H9 (cell line): ENCODE measurements around the gene TEK. TPM values are rescaled to one million over a fixed set of nuclear protein-coding genes. Genes with fewer than 3 reads are reported as not detected.

Experiments used
- DNase-seq: peaks from one replicate; pipeline ENCODE4 v3.0.0-alpha.2; 2017
- H2AFZ ChIP-seq: one replicate; pipeline ENCODE4 v1.6.1; 2013; ENCODE audit warnings: mild to moderate bottlenecking, low read length, control low read depth, moderate library complexity
- H2AK5ac ChIP-seq: 2 replicates; pipeline ENCODE4 v1.6.1; 2013; ENCODE audit warnings: low read length, control low read depth, mixed read lengths; ENCODE audit not compliant: insufficient read length
- H2BK120ac ChIP-seq: one replicate; pipeline ENCODE4 v1.6.1; 2013; ENCODE audit warnings: low read depth, mild to moderate bottlenecking, low read length, control low read depth, inconsistent platforms; ENCODE audit not compliant: poor library complexity, severe bottlenecking
- H2BK12ac ChIP-seq: 2 replicates; pipeline ENCODE4 v1.6.1; 2013; ENCODE audit warnings: low read length, control low read depth, mixed read lengths, low read depth; ENCODE audit not compliant: insufficient read length
- H2BK15ac ChIP-seq: 2 replicates; pipeline ENCODE4 v1.6.1; 2013; ENCODE audit warnings: low read depth, low read length, control low read depth
- H2BK20ac ChIP-seq: one replicate; pipeline ENCODE4 v1.6.1; 2013; ENCODE audit warnings: low read depth, mild to moderate bottlenecking, low read length, control low read depth, inconsistent platforms; ENCODE audit not compliant: poor library complexity, severe bottlenecking
- H2BK5ac ChIP-seq: 2 replicates; pipeline ENCODE4 v1.6.1; 2013; ENCODE audit warnings: low read length, control low read depth, mixed read lengths; ENCODE audit not compliant: insufficient read length
- H3K14ac ChIP-seq: 2 replicates; pipeline ENCODE4 v1.6.1; 2013; ENCODE audit warnings: low read length, control low read depth; ENCODE audit not compliant: insufficient read depth
- H3K18ac ChIP-seq: 2 replicates; pipeline ENCODE4 v1.6.1; 2013; ENCODE audit warnings: low read depth, mild to moderate bottlenecking, mixed read lengths, low read length, control low read depth; ENCODE audit not compliant: insufficient read length
- H3K23ac ChIP-seq: 2 replicates; pipeline ENCODE4 v1.6.1; 2013; ENCODE audit warnings: low read length, control low read depth, mixed read lengths, low read depth; ENCODE audit not compliant: insufficient read length
- H3K23me2 ChIP-seq: 2 replicates; pipeline ENCODE4 v1.6.1; 2013; ENCODE audit warnings: low read depth, mild to moderate bottlenecking, mixed read lengths, low read length, control low read depth; ENCODE audit not compliant: insufficient read length, poor library complexity, severe bottlenecking
- H3K27ac ChIP-seq: 2 replicates; pipeline ENCODE4 v1.5.1; 2013; ENCODE audit warnings: low read length, control low read depth, mixed read lengths, low read depth; ENCODE audit not compliant: insufficient read length
- H3K27me3 ChIP-seq: 2 replicates; pipeline ENCODE4 v1.6.1; 2013; ENCODE audit warnings: low read length, control low read depth, inconsistent platforms; ENCODE audit not compliant: insufficient read depth
- H3K4ac ChIP-seq: 2 replicates; pipeline ENCODE4 v1.6.1; 2013; ENCODE audit warnings: low read depth, mild to moderate bottlenecking, control low read depth, inconsistent platforms, low read length, moderate library complexity
- H3K4me1 ChIP-seq: 2 replicates; pipeline ENCODE4 v1.6.1; 2013; ENCODE audit warnings: low read length, control low read depth, inconsistent platforms; ENCODE audit not compliant: insufficient read depth
- H3K4me2 ChIP-seq: 2 replicates; pipeline ENCODE4 v1.6.1; 2013; ENCODE audit warnings: low read length, control low read depth, mixed read lengths; ENCODE audit not compliant: insufficient read length, insufficient read depth
- H3K56ac ChIP-seq: 2 replicates; pipeline ENCODE4 v1.6.1; 2013; ENCODE audit warnings: low read depth, mild to moderate bottlenecking, mixed read lengths, low read length, control low read depth; ENCODE audit not compliant: insufficient read length
- H3K79me1 ChIP-seq: 2 replicates; pipeline ENCODE4 v1.6.1; 2013; ENCODE audit warnings: low read depth, mild to moderate bottlenecking, moderate library complexity, low read length, control low read depth, inconsistent platforms; ENCODE audit not compliant: insufficient read depth, poor library complexity, severe bottlenecking
- H3K79me2 ChIP-seq: 2 replicates; pipeline ENCODE4 v1.6.1; 2013; ENCODE audit warnings: low read length, control low read depth, inconsistent platforms; ENCODE audit not compliant: insufficient read depth
- H3K9ac ChIP-seq: 2 replicates; pipeline ENCODE4 v1.6.1; 2013; ENCODE audit warnings: low read length, control low read depth, mixed read lengths; ENCODE audit not compliant: insufficient read length; ENCODE audit errors: extremely low read depth
- H3K9me3 ChIP-seq: one replicate; pipeline ENCODE4 v1.6.1; 2013; ENCODE audit warnings: low read depth, low read length, inconsistent platforms; ENCODE audit not compliant: control insufficient read depth
- H3T11ph ChIP-seq: one replicate; pipeline ENCODE4 v1.6.1; 2013; ENCODE audit warnings: mild to moderate bottlenecking, low read length, control low read depth, inconsistent platforms
- H4K20me1 ChIP-seq: one replicate; pipeline ENCODE4 v1.6.1; 2013; ENCODE audit not compliant: control insufficient read depth, insufficient read length, insufficient read depth
- H4K5ac ChIP-seq: 2 replicates; pipeline ENCODE4 v1.6.1; 2013; ENCODE audit warnings: low read depth, mild to moderate bottlenecking, mixed read lengths, low read length, control low read depth; ENCODE audit not compliant: insufficient read length
- H4K8ac ChIP-seq: replicated peaks from 2 replicates; pipeline ENCODE4 v1.6.1; 2013; ENCODE audit warnings: low read length, control low read depth, mixed read lengths, low read depth; ENCODE audit not compliant: insufficient read length
- H4K91ac ChIP-seq: 2 replicates; pipeline ENCODE4 v1.6.1; 2013; ENCODE audit warnings: low read depth, mild to moderate bottlenecking, moderate library complexity, mixed read lengths, low read length, control low read depth; ENCODE audit not compliant: insufficient read length
- H3K27ac Mint-ChIP-seq, 3 experiments: 2 replicates in 2 of 3; 3 replicates in 1 of 3; pipeline ENCODE4 v1.8.0; 2020 to 2021; ENCODE audit warnings: mixed read lengths in 3 of 3, mild to moderate bottlenecking in 1 of 3, moderate library complexity in 1 of 3
- H3K27me3 Mint-ChIP-seq: 2 replicates; pipeline ENCODE4 v1.8.0; 2021; ENCODE audit warnings: low read depth, mild to moderate bottlenecking, moderate library complexity, mixed read lengths
- H3K36me3 Mint-ChIP-seq, 3 experiments: 2 replicates in 2 of 3; 3 replicates in 1 of 3; pipeline ENCODE4 v1.8.0; 2020 to 2021; ENCODE audit warnings: low read depth in 3 of 3, mixed read lengths in 3 of 3; ENCODE audit not compliant: insufficient read depth in 1 of 3
- H3K4me1 Mint-ChIP-seq, 2 experiments: 2 replicates each; pipeline ENCODE4 v1.8.0; 2020; ENCODE audit warnings: mixed read lengths in 2 of 2
- H3K4me3 Mint-ChIP-seq, 2 experiments: 2 replicates in 1 of 2; 3 replicates in 1 of 2; pipeline ENCODE4 v1.8.0; 2020 to 2021; ENCODE audit warnings: mild to moderate bottlenecking in 2 of 2, mixed read lengths in 2 of 2, moderate library complexity in 1 of 2
- H3K9me3 Mint-ChIP-seq, 2 experiments: 2 replicates in 1 of 2; 3 replicates in 1 of 2; pipeline ENCODE4 v1.8.0; 2020; ENCODE audit warnings: mild to moderate bottlenecking in 2 of 2, mixed read lengths in 2 of 2, moderate library complexity in 1 of 2
- WGBS: extraction: QIAGEN DNeasy Blood & Tissue Kit; methylation state at CpG from one replicate; pipeline ENCODE4 v1.1.7; 2013; ENCODE audit warnings: missing lambda C conversion rate, low lambda C conversion rate, mixed read lengths; ENCODE audit not compliant: insufficient read length; ENCODE audit errors: extremely low coverage; 5-methylcytosine and 5-hydroxymethylcytosine counted together
- total RNA-seq: library from RNA; stranded (reverse); gene quantifications from 2 replicates; pipeline ENCODE4 v1.2.1, GENCODE V29; 2021
- TF ChIP-seq, protein P1 (sequence below): fragments of 200-600 bp; sonication (generic); conservative IDR thresholded peaks from 3 replicates; pipeline ENCODE4 v1.8.0; 2021; ENCODE audit warnings: antibody characterized with exemption, mild to moderate bottlenecking

TEK gene
- total RNA-seq, 1 experiment from 2014 or later, result 1.8 TPM

DNA sequence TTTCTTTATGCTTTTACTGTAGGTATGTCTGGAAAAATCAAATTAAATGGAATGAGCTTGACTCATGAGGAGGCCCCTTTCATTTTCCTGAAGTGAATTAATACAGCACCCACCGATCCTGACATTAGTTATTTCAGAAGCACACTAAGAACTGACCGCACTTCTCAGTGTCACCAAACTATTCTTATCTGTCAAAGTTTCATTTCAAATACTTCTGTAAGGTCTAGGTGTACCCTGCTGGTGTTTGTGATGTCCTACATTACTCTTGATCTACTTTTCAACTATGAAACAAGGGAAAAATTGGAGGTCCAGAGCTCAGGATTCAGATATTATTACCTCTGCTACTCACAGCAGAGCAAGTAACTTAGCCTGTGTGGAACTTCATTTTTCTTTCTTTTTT, 1.8 kb upstream of the TEK start:
- no peak overlapping the region for H3K4me3 Mint-ChIP-seq
- no peak for DNase-seq
- Histone ChIP-seq H3K4me2 (no peak overlapping the region), H4K20me1 (no peaks in the 10 kb centered on the region), H3K56ac (no peak overlapping the region), H3K4me1 (peaks cover 4% of the 10 kb centered on the region; the same call in 1 of the 2 replicates), H3K27me3 (no peaks in the 10 kb centered on the region), H3K27ac (no peak overlapping the region), H3K14ac (no peak overlapping the region), H3K23me2 (no peaks in the 10 kb centered on the region), H3K9me3 (no peaks in the 10 kb centered on the region), H4K8ac (no peak overlapping the region), H4K91ac (no peak overlapping the region), H3K9ac (no peak overlapping the region), H2BK120ac (no peak overlapping the region), H4K5ac (no peak overlapping the region), H2AK5ac (no peak overlapping the region), H2AFZ (no peak overlapping the region), H2BK15ac (no peak overlapping the region), H3K79me1 (no peaks in the 10 kb centered on the region), H3K4ac (no peak overlapping the region), H2BK20ac (no peak overlapping the region), H3K79me2 (no peaks in the 10 kb centered on the region; the same call in 1 of the 2 replicates), H3K18ac (no peak overlapping the region), H3T11ph (no peak overlapping the region), H3K23ac (no peak overlapping the region), H2BK12ac (no peak overlapping the region), H2BK5ac (no peak overlapping the region)
- TF ChIP-seq, protein P1, sequence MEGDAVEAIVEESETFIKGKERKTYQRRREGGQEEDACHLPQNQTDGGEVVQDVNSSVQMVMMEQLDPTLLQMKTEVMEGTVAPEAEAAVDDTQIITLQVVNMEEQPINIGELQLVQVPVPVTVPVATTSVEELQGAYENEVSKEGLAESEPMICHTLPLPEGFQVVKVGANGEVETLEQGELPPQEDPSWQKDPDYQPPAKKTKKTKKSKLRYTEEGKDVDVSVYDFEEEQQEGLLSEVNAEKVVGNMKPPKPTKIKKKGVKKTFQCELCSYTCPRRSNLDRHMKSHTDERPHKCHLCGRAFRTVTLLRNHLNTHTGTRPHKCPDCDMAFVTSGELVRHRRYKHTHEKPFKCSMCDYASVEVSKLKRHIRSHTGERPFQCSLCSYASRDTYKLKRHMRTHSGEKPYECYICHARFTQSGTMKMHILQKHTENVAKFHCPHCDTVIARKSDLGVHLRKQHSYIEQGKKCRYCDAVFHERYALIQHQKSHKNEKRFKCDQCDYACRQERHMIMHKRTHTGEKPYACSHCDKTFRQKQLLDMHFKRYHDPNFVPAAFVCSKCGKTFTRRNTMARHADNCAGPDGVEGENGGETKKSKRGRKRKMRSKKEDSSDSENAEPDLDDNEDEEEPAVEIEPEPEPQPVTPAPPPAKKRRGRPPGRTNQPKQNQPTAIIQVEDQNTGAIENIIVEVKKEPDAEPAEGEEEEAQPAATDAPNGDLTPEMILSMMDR, result no peak
- peaks cover 14 to 25% of the 10 kb centered on the region in 2 experiments for H3K4me1 Mint-ChIP-seq
- H3K36me3 Mint-ChIP-seq, result no peaks in the 10 kb centered on the region
- no peaks in the 10 kb centered on the region for H3K27me3 Mint-ChIP-seq
- no peaks in the 10 kb centered on the region for H3K9me3 Mint-ChIP-seq
- H3K27ac Mint-ChIP-seq, result no peak overlapping the region
- whole genome bisulfite sequencing, result no CpG with 5 or more reads among the region's 2 CpGs
